ENCODE measurements around the gene CLHC1.

DNA sequence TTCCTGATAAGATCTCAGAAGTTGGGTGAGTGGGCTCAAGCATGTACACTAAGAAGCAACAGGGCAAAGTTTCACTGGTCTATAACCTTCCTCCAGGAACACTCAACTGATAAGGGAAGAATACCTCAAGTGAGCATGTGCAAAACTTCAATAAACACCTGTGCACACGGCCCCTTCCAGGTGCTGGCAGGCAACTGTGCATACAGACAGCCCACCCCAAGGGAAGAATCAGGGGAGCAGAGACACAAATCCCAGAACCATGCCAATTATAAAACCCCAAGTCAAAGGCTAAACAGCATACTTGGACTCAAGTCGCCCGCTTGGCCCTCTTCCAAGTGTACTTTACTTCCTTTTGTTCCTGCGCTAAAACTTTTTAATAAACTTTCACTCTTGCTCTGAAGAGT, 96.0 kb downstream of the CLHC1 start:
- TF ChIP-seq, protein P1, sequence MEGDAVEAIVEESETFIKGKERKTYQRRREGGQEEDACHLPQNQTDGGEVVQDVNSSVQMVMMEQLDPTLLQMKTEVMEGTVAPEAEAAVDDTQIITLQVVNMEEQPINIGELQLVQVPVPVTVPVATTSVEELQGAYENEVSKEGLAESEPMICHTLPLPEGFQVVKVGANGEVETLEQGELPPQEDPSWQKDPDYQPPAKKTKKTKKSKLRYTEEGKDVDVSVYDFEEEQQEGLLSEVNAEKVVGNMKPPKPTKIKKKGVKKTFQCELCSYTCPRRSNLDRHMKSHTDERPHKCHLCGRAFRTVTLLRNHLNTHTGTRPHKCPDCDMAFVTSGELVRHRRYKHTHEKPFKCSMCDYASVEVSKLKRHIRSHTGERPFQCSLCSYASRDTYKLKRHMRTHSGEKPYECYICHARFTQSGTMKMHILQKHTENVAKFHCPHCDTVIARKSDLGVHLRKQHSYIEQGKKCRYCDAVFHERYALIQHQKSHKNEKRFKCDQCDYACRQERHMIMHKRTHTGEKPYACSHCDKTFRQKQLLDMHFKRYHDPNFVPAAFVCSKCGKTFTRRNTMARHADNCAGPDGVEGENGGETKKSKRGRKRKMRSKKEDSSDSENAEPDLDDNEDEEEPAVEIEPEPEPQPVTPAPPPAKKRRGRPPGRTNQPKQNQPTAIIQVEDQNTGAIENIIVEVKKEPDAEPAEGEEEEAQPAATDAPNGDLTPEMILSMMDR (IDR thresholded peaks at IDR 0.05), result no peak
- TF ChIP-seq POLR2A (IDR thresholded peaks at IDR 0.05) (no peak), POLR2AphosphoS5 (IDR thresholded peaks at IDR 0.05) (no peak)

All from stomach (tissue), 4 donors.